Adrenal gland (tissue), 12 donors: ENCODE measurements around the gene GALNT16. TPM values are rescaled to one million over a fixed set of nuclear protein-coding genes. Genes with fewer than 3 reads are reported as not detected.

ENCODE experiments used
- DNase-seq, 7 donors: peaks; one replicate each; pipeline ENCODE4 v3.0.0-alpha.2; 2019 to 2020
- H3K27ac ChIP-seq, 5 donors: fragments of 200-600 bp; sonication (generic) in 4 of 5; 1 replicate in 3 of 5; 2 replicates in 2 of 5; pipeline versions ENCODE4 v1.5.1 to v1.8.0; 2016 to 2020; ENCODE audit warnings: mild to moderate bottlenecking in 1 of 5
- H3K27me3 ChIP-seq: fragments of 200-600 bp; 2 replicates; pipeline ENCODE4 v1.8.0; 2021
- H3K36me3 ChIP-seq, 2 donors: fragments of 200-600 bp; replicated peaks in 1 of 2; 1 replicate in 1 of 2; 2 replicates in 1 of 2; pipeline versions ENCODE4 v1.5.1 to v1.8.0; 2018 to 2022
- H3K4me1 ChIP-seq, 2 donors: fragments of 200-600 bp; replicated peaks in 1 of 2; 1 replicate in 1 of 2; 2 replicates in 1 of 2; pipeline versions ENCODE4 v1.5.1 to v1.8.0; 2018 to 2021
- H3K4me3 ChIP-seq, 4 donors: fragments of 200-600 bp; sonication (generic) in 3 of 4; one replicate each; pipeline ENCODE4 v1.5.1; 2016 to 2018
- H3K9me3 ChIP-seq, 3 donors: fragments of 200-600 bp; sonication (generic) in 1 of 3; replicated peaks in 1 of 3; 1 replicate in 2 of 3; 2 replicates in 1 of 3; pipeline versions ENCODE4 v1.5.1 to v1.8.0; 2016 to 2021
- CTCF ChIP-seq, 6 experiments: fragments of 450-650 bp in 4 of 6; fragments of 200-600 bp in 2 of 6; sonication (generic) in 1 of 6; IDR thresholded peaks; 1 replicate in 5 of 6; 2 replicates in 1 of 6; pipeline versions ENCODE4 v1.5.1 to v1.8.0; 2016 to 2021; ENCODE audit warnings: antibody characterized with exemption in 6 of 6, mild to moderate bottlenecking in 2 of 6, moderate library complexity in 1 of 6
- POLR2A ChIP-seq, 2 donors: fragments of 450-650 bp; IDR thresholded peaks; one replicate each; pipeline ENCODE4 v1.6.1; 2017; ENCODE audit warnings: antibody characterized with exemption in 2 of 2, mild to moderate bottlenecking in 2 of 2, moderate library complexity in 1 of 2
- WGBS, 4 donors: extraction: QIAGEN DNeasy Blood & Tissue Kit in 2 of 4; methylation state at CpG; one replicate each; pipeline versions ENCODE4 v1.1.5 to v1.1.7; 2013 to 2017; 5-methylcytosine and 5-hydroxymethylcytosine counted together
- intact Hi-C, 2 donors: fragments of 100-400 bp; cut with DNase I; formaldehyde crosslinking; loops; one replicate each; pipeline versions ENCODE4 v1.14.1 to v1.15.0; 2022 to 2023
- polyA plus RNA-seq, 3 donors: library from polyadenylated mRNA; stranded (reverse); fragments of 200-250 nt in 2 of 3; fragments of 350-450 nt in 1 of 3; fragmentation: Illumina TruSeq in 1 of 3; extraction: RNeasy Lipid Tissue Mini Kit (QIAGEN cat#74804) in 1 of 3; gene quantifications; one replicate each; pipeline ENCODE4 v1.2.3, GENCODE V29; 2013 to 2014
- total RNA-seq, 9 donors: library from RNA; depleted of rRNA in 4 of 9; stranded (reverse); fragments of >200 nt in 4 of 9; fragments of 120-200 nt in 1 of 9; fragmentation: NEBNext Ultra II Directional in 1 of 9; extraction: Animal tissue kit (Norgen Biotek cat#: 25700) in 1 of 9; gene quantifications; one replicate each; pipeline versions ENCODE4 v1.1.0 to v1.2.4, GENCODE V29; 2013 to 2023
- donor health status: healthy with polysubstance abuse.
- donor health status: Bipolar disorder and iron deficiency.
- donor health status: DM: yes; HTN: yes; CAD: no.
- donor health status: DM: no; HTN: no; CAD: no.
- donor health status: DM: no; HTN: no; CAD: no.
- donor health status: DM: yes; HTN: yes; CAD: no.

GALNT16 gene
- total and polyA plus RNA-seq, 12 donors: 7.4 to 38.1 (median 15.9) TPM

- Histone ChIP-seq H3K4me3 (no peak overlapping the region), H3K36me3 (no peaks in the 10 kb centered on the region), H3K4me1 (peaks cover 0 to 25% of the 10 kb centered on the region in 2 donors), H3K9me3 (no peaks in the 10 kb centered on the region), H3K27me3 (no peaks in the 10 kb centered on the region), H3K27ac (no peak overlapping the region)
- peak in 2 of 7 donors; percentile 11 to 17 for DNase-seq
- WGBS, 4 donors: 91 to 100% (median 98%) methylated on average over 3 to 6 of the region's 6 CpGs
- intact Hi-C loops: no loop called here
- TF ChIP-seq POLR2A (IDR thresholded peaks at IDR 0.05): no peak
- TF ChIP-seq CTCF (IDR thresholded peaks at IDR 0.05): no peak
Measured at GRCh38 chr14:69313176-69313575, 53.2 kb downstream of the GALNT16 start.

DNA sequence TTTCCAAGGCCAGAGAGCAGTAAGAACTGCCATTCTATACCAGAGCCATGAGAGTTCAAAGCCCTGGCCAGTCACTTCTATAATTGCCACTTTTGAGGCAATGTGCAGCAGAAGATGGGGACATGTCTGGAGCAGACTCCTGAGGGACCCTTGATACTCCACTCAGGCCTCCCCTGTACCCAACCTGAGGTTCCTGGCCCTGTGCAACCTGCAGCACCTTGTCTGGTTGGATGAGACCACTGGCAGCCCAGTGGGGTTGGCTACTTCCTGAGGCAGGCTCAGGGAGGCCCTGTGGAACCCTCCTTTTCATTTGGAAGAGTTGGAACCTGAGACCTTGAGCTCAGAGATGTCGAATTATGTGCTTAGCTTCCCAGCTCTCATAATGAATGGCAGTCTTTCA lies 54.4 kb downstream of the GALNT16 start:
- Histone ChIP-seq H3K9me3 (no peaks in the 10 kb centered on the region), H3K27ac (no peak overlapping the region), H3K4me3 (no peak overlapping the region), H3K4me1 (peaks cover 0 to 25% of the 10 kb centered on the region in 2 donors), H3K36me3 (no peaks in the 10 kb centered on the region), H3K27me3 (no peaks in the 10 kb centered on the region)
- no peak for TF ChIP-seq CTCF (IDR thresholded peaks at IDR 0.05)
- TF ChIP-seq POLR2A (IDR thresholded peaks at IDR 0.05): no peak
- peak in 2 of 7 donors; percentile 6 to 20 for DNase-seq
- intact Hi-C loops: no loop called here
- WGBS, 4 donors: 42 to 80% (median 74%) methylated on average over 1 of the region's 1 CpG

DNA sequence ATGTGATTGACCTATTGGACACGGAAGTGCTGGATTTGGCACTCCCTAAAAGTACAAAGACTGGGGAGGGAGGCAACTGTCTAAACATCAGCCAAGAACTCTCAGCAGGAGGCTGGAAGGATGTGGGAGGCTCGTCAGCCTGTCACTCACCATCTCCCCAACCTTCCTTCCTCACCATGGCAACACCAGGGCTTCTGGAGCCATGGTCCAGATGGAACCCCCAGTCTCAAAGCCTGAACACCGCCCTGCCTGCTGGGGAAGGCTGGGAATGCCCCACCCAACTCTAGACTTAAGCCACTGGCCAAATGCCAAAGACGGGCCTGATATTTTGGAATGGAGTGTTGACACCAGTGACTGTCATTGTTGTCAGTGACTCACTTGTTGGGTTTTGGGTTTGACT lies 55.3 kb downstream of the GALNT16 start:
- 61 to 79% (median 71%) methylated on average over 4 of the region's 4 CpGs for WGBS, 4 donors
- H3K4me3 ChIP-seq: no peak overlapping the region
- no peaks in the 10 kb centered on the region for H3K9me3 ChIP-seq
- peaks cover 0 to 25% of the 10 kb centered on the region in 2 donors for H3K4me1 ChIP-seq
- DNase-seq: peak in 2 of 7 donors; percentile 18 to 45
- no peak overlapping the region for H3K27ac ChIP-seq
- TF ChIP-seq CTCF (IDR thresholded peaks at IDR 0.05) (no peak), POLR2A (IDR thresholded peaks at IDR 0.05) (no peak)
- no peaks in the 10 kb centered on the region for H3K36me3 ChIP-seq
- H3K27me3 ChIP-seq: no peaks in the 10 kb centered on the region
- intact Hi-C loops: no loop called here

DNA sequence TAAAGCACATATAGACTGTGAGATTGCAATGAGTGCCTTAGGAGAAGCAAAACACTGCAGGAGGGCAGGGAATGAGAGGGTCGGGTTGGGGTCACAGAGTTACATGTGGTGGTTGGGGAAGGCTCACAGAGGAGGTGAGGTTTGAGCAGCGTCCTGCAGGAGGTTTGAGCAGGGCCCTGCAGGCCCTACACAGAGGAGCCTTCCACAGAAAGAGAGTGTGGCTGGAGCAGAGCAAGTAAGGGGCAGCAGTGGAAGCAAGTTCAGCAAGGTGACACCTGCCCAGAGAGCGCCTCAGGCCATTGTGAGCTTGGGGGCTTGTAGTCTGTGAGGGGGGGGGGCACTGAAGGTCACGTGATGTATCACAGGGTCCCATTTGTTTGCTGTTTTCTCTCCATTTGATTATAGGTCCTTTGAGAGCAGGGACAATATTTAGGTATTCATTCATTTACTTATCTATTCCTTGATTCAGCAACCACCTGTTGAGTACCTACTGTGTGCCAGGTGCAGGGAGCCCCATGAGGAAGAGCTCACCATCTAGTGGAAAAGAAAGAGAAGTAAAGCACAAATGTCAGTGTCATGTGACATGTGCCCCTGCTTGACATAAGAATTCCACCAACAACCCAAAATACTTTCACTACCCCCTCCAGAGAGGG lies 56.6 kb downstream of the GALNT16 start:
- Histone ChIP-seq H3K27ac (no peak overlapping the region), H3K9me3 (no peaks in the 10 kb centered on the region), H3K4me3 (no peak overlapping the region), H3K27me3 (no peaks in the 10 kb centered on the region), H3K36me3 (no peaks in the 10 kb centered on the region), H3K4me1 (peaks cover 0 to 25% of the 10 kb centered on the region in 2 donors)
- peak in 2 of 7 donors; percentile 15 to 18 for DNase-seq
- intact Hi-C loops: no loop called here
- TF ChIP-seq CTCF (IDR thresholded peaks at IDR 0.05): no peak
- no peak for TF ChIP-seq POLR2A (IDR thresholded peaks at IDR 0.05)
- WGBS, 4 donors: 80 to 94% (median 91%) methylated on average over 3 to 4 of the region's 4 CpGs
